Natural killer cell (primary cell): ENCODE results near the gene DNAAF3. TPM values are rescaled to one million over a fixed set of nuclear protein-coding genes. Genes with fewer than 3 reads are reported as not detected.
A peak's percentile ranks its signal among the peaks of the same experiment; 100 is the strongest.

Experiments used
- ATAC-seq, 3 donors: fragments of 150-1000 bp in 2 of 3; fragments of 200-7000 bp in 1 of 3; cut with Tn5 transposase; 1 replicate in 1 of 3; 2 replicates in 2 of 3; pipeline ENCODE4 v1.10.0; 2021; ENCODE audit warnings: mild to moderate bottlenecking in 2 of 3, moderate library complexity in 2 of 3
- DNase-seq, 2 donors: peaks; one replicate each; pipeline versions ENCODE4 v3.0.0 to v3.0.0-alpha.2; 2013 to 2021; ENCODE audit warnings: mixed read lengths in 1 of 2
- H3K27ac ChIP-seq: one replicate; pipeline ENCODE4 v1.5.1; 2013; ENCODE audit warnings: mild to moderate bottlenecking, low read length
- H3K27me3 ChIP-seq: one replicate; pipeline ENCODE4 v1.6.1; 2013; ENCODE audit warnings: low read length; ENCODE audit not compliant: control insufficient read depth, insufficient read depth
- H3K36me3 ChIP-seq: one replicate; pipeline ENCODE4 v1.6.1; 2013; ENCODE audit warnings: low read length; ENCODE audit not compliant: control insufficient read depth, insufficient read depth
- H3K4me1 ChIP-seq: one replicate; pipeline ENCODE4 v1.6.1; 2013; ENCODE audit warnings: low read length; ENCODE audit not compliant: control insufficient read depth, insufficient read depth
- H3K4me3 ChIP-seq: one replicate; pipeline ENCODE4 v1.5.1; 2013; ENCODE audit warnings: low read length
- H3K9me3 ChIP-seq: one replicate; pipeline ENCODE4 v1.6.1; 2013; ENCODE audit warnings: low read length; ENCODE audit not compliant: control insufficient read depth, insufficient read depth
- H3K27ac Mint-ChIP-seq, 2 donors: one replicate each; pipeline ENCODE4 v1.8.0; 2022; ENCODE audit warnings: mild to moderate bottlenecking in 2 of 2, mixed read lengths in 2 of 2, moderate library complexity in 1 of 2
- H3K27me3 Mint-ChIP-seq, 2 donors: one replicate each; pipeline ENCODE4 v1.8.0; 2022; ENCODE audit warnings: low read depth in 2 of 2, mixed read lengths in 2 of 2
- H3K36me3 Mint-ChIP-seq: one replicate; pipeline ENCODE4 v1.8.0; 2022; ENCODE audit warnings: mixed read lengths
- H3K4me1 Mint-ChIP-seq, 2 donors: one replicate each; pipeline ENCODE4 v1.8.0; 2022; ENCODE audit warnings: mixed read lengths in 2 of 2
- H3K4me3 Mint-ChIP-seq: one replicate; pipeline ENCODE4 v1.8.0; 2022; ENCODE audit warnings: mild to moderate bottlenecking, moderate library complexity, mixed read lengths
- H3K9me3 Mint-ChIP-seq, 2 donors: one replicate each; pipeline ENCODE4 v1.8.0; 2022; ENCODE audit warnings: mixed read lengths in 2 of 2
- WGBS: methylation state at CpG from one replicate; pipeline ENCODE4 v1.1.7; 2013; ENCODE audit warnings: missing lambda C conversion rate; ENCODE audit not compliant: insufficient coverage; 5-methylcytosine and 5-hydroxymethylcytosine counted together
- intact Hi-C: fragments of 100-400 bp; cut with micrococcal nuclease; formaldehyde crosslinking; loops from one replicate; pipeline ENCODE4 v1.14.2; 2022
- total RNA-seq, 4 donors: library from RNA; stranded (reverse); fragments of 120-200 nt in 1 of 4; gene quantifications; one replicate each; pipeline versions ENCODE4 v1.2.3 to v1.2.4, GENCODE V29; 2013 to 2022
- TF ChIP-seq, protein P1 (sequence below): fragments of 200-600 bp; IDR thresholded peaks from one replicate; pipeline ENCODE4 v1.8.0; 2022; ENCODE audit warnings: antibody characterized with exemption

DNAAF3 gene
- total RNA-seq, 3 donors from 2014 or later (not counting 1 experiment from before 2014, with no cell fraction given) = not detected

DNA sequence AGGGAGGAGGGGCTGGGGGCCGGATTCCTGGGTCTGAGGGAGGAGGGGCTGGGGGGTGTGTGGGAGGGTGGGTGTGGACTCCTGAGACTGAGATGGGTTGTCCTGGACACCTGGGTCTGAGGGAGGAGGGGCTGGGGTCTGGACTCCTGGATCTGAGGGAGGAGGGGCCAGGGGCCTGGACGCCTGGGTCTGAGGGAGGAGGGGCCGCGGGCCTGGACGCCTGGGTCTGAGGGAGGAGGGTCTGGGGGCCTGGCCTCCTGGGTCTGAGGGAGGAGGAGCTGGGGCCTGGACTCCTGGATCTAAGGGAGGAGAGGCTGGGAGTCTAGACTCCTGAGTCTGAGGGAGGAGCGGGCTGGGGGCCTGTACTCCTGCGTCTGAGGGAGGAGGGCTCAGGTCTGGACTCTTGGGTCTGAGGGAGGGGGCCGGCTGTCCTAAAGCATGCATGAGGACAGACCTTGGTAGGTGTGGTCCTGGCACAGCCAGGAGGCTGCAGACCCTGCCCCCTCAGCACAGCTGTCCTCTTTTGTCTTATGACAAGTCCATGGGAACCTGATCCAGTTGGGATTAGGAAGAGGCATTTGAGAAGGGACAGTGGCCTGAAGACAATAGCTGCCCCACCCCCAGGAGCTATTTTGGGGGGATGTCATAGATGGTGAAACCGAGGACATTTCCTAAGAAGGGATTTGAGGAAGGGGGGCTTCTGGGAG lies 18.7 kb downstream of the DNAAF3 start:
- Mint-ChIP-seq H3K27me3 (peaks cover 28 to 37% of the 10 kb centered on the region in 2 donors), H3K4me3 (no peak overlapping the region), H3K27ac (no peak overlapping the region), H3K4me1 (peaks cover 10 to 15% of the 10 kb centered on the region in 2 donors), H3K9me3 (peaks cover 5 to 6% of the 10 kb centered on the region in 2 donors), H3K36me3 (no peaks in the 10 kb centered on the region)
- Histone ChIP-seq H3K27ac (no peak overlapping the region), H3K4me1 (peaks cover 19% of the 10 kb centered on the region), H3K27me3 (peaks cover 27% of the 10 kb centered on the region), H3K36me3 (no peaks in the 10 kb centered on the region), H3K4me3 (no peak overlapping the region), H3K9me3 (peaks cover 8% of the 10 kb centered on the region)
- no peak for DNase-seq
- WGBS = 57% methylated on average over 7 of the region's 9 CpGs
- intact Hi-C loops = no loop called here
- ATAC-seq = no peak
- TF ChIP-seq, protein P1, sequence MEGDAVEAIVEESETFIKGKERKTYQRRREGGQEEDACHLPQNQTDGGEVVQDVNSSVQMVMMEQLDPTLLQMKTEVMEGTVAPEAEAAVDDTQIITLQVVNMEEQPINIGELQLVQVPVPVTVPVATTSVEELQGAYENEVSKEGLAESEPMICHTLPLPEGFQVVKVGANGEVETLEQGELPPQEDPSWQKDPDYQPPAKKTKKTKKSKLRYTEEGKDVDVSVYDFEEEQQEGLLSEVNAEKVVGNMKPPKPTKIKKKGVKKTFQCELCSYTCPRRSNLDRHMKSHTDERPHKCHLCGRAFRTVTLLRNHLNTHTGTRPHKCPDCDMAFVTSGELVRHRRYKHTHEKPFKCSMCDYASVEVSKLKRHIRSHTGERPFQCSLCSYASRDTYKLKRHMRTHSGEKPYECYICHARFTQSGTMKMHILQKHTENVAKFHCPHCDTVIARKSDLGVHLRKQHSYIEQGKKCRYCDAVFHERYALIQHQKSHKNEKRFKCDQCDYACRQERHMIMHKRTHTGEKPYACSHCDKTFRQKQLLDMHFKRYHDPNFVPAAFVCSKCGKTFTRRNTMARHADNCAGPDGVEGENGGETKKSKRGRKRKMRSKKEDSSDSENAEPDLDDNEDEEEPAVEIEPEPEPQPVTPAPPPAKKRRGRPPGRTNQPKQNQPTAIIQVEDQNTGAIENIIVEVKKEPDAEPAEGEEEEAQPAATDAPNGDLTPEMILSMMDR = no peak

DNA sequence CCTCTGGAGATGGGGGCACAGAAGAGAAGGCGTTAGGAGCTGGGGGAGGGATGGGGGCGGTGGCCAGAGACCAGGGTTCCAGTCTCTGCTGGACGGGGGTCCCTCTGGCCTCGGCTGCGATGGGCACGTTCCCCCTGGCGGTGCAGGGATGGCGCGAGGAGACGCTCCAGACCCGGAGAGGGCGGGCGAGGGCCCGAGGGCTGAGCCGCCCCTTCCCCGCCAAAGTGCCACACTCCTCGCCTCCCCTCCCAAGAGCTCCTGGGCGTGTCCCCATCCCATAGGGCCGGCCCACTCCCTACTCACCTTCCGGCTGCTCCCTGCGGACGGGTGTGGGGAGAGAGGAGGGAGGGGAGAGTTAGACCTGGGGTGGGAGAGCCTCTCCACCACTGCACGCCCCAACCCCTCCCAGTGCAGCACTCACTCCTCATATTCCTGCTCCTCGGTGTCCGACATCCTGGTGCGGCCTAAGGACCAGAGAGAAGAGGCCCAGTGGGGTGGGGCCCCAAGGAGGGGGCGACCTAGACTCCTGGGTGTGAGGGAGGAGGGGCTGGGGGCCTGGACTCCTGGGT lies 19.6 kb downstream of the DNAAF3 start:
- H3K27me3 Mint-ChIP-seq = peaks cover 28 to 37% of the 10 kb centered on the region in 2 donors
- H3K4me3 Mint-ChIP-seq = no peak overlapping the region
- no peak overlapping the region for H3K4me3 ChIP-seq
- H3K9me3 ChIP-seq = peaks cover 5% of the 10 kb centered on the region
- H3K9me3 Mint-ChIP-seq = no peaks in the 10 kb centered on the region
- WGBS = 6% methylated on average over 21 of the region's 27 CpGs
- peaks cover 4 to 8% of the 10 kb centered on the region in 2 donors for H3K4me1 Mint-ChIP-seq
- TF ChIP-seq, protein P1 = no peak
- H3K36me3 ChIP-seq = no peaks in the 10 kb centered on the region
- no peak for ATAC-seq
- intact Hi-C loops = no loop called here
- H3K27ac ChIP-seq = no peak overlapping the region
- no peaks in the 10 kb centered on the region for H3K36me3 Mint-ChIP-seq
- H3K4me1 ChIP-seq = peaks cover 17% of the 10 kb centered on the region
- no peak for DNase-seq
- peaks cover 30% of the 10 kb centered on the region for H3K27me3 ChIP-seq
- no peak overlapping the region for H3K27ac Mint-ChIP-seq

DNA sequence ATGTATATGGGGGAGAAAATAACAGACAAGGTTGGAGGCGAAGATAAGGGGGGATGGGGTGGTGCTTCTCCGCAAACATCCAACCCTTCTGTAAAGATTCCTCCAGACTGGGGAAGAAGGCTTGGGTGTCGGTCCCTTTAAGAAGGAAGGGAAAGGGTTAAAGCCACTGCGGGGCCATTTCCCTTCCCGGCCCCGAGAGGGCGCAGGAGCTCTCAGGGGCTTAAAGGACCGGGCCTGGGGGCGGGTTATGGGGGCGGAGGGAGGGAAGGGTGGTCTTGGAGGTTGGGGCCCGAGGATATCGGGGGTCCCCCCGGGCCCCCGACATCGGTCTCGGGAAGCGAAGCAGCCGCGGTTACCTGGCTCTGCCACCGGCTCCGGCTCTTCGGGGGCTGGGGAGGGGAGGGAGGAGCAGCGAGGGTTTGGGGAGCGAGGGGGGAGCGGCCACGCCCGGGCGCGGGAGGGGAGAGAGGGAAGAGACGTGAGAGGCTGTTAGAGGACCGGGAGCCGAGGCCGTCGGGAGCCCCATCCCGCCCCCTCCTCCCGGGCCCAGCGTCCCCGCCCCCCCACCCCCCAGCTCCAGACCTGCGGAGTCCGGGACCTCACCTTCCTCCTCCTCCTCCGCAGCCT lies 20.2 kb downstream of the DNAAF3 start:
- Histone ChIP-seq H3K4me1 (peaks cover 20% of the 10 kb centered on the region), H3K27ac (no peak overlapping the region), H3K36me3 (no peaks in the 10 kb centered on the region), H3K9me3 (peaks cover 3% of the 10 kb centered on the region), H3K27me3 (peaks cover 36% of the 10 kb centered on the region), H3K4me3 (no peak overlapping the region)
- peaks cover 31 to 38% of the 10 kb centered on the region in 2 donors for H3K27me3 Mint-ChIP-seq
- DNase-seq (peak in 1 of 2 donors; percentile 53), ATAC-seq (peak in 2 of 3 donors; percentile 46 to 57)
- intact Hi-C loops = no loop called here
- H3K4me1 Mint-ChIP-seq = peaks cover 0 to 7% of the 10 kb centered on the region in 2 donors
- H3K9me3 Mint-ChIP-seq = no peaks in the 10 kb centered on the region
- H3K36me3 Mint-ChIP-seq = no peaks in the 10 kb centered on the region
- no peak overlapping the region for H3K27ac Mint-ChIP-seq
- H3K4me3 Mint-ChIP-seq = no peak overlapping the region
- WGBS = under 1% methylated on average over 27 of the region's 41 CpGs
- TF ChIP-seq, protein P1 = peak; percentile 38
